ENCODE results near the gene TEKTIP1.

TEKTIP1 gene

DNA sequence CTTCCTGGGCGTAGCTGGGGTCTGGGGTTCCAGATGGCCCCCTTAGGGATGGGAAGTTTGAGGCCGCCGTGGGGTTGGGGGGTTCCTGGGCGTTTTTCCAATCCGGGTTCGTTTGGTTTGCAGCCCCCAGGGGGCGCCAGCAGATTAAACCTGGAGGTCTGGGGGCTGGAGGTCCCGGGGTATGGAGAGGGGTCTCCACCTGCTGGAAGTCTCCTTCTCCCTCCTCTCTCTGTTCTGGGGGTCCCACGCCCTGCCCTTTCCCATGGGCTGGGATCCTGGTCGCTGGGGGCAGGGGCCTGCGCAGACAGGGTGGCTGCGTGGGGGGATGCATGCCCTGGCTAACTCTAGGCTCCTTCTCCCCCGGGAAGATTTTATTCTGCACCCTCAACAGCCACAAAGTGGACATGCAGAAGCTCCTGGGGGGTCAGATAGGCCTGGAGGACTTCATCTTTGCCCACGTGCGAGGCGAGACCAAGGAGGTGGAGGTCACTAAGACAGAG, 47.2 kb downstream of the TEKTIP1 start:
- DNase-seq = no peak

DNA sequence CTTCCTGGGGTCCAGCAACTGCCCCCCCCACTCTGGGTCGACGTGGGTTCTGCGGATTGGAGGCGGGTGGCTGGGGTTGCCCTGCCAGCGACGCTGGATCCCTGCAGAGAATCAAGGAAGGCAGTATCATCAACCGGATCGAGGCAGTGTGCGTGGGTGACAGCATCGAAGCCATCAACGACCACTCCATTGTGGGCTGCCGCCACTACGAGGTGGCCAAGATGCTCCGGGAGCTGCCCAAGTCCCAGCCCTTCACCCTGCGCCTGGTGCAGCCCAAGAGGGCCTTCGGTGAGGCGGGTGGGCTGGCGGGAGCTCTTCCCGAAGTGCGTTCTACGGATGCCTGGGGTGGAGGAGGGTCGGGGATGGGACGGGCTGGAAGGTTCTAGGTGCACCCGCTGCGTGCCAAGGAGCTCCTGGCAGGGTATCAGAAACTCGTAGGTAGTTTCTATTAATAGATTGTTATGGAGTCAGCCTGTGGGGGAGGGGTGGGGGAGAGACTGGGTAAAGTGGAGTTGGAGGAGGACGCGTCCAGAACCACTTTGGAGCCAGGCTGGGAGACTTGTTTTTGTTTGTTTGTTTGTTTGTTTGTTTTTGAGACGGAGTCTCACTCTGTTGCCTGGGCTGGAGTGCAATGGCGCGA, 47.9 kb downstream of the TEKTIP1 start:
- DNase-seq = no peak

DNA sequence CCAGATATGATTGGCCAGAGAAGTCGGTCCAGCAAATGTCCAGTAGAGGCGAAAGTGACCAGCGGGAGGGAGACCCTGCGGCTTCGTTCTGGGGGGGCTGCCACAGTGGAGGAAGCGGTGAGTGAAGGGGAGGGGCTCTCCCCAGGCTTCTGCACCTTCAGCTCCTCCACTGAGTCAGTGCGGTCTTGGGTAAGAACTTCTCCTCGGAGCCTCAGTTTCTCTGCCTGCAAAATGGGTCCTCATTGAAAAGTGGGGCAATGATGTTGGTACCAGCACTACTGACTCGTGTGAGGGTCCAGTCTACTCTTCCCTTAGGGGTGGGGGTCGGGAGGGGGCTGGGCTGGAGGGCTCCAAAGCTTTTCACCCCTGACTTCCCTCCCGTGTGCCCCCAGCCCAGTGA, 50.5 kb downstream of the TEKTIP1 start:
- DNase-seq = no peak

DNA sequence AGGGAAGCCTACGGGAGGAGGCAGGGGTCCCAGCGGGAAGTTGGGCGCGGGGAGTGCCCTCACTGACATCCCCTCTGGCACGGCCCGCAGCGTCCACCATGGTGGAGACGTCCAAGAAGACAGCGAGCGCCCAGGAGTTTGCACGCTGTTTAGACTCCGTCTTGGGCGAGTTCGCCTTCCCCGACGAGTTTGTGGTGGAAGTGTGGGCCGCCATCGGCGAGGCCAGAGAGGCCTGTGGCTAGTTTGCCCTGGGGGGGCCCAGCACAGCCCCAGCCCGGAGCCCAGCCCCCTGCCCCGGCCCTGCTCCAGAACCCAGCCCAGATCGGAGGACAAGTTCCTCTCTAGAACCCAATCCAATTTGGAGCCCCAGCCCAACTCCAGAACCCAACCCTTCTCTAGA, 51.0 kb downstream of the TEKTIP1 start:
- DNase-seq = no peak

DNA sequence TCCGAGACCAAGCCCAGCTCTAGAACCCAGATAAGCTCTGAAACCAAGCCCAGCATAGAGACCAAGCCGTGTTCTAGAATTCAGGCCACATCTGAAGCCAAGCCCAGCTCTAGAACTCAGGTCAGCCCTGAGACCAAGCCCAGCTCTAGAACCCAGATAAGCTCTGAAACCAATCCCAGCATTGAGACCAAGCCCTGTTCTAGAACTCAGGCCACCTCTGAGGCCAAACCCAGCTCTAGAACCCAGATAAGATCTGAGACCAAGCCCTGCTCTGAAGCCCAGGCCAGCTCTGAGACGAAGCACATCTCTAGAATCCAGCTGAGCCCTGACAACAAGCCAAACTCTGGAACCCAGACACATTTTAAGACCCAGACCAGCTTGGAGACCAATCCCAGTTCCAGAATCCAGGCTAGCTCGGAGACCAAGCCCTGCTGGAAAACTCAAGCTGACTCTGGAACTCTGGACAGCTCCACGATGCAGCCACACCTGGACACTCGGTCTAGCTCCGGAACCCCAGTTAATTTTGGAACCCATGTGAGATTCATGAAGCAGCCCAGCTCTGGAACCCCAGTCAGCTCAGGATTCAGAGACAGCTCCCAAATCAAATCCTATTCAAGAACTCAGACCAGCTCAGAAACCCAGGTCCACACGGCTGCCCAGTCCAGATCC, 52.2 kb downstream of the TEKTIP1 start:
- DNase-seq = no peak

DNA sequence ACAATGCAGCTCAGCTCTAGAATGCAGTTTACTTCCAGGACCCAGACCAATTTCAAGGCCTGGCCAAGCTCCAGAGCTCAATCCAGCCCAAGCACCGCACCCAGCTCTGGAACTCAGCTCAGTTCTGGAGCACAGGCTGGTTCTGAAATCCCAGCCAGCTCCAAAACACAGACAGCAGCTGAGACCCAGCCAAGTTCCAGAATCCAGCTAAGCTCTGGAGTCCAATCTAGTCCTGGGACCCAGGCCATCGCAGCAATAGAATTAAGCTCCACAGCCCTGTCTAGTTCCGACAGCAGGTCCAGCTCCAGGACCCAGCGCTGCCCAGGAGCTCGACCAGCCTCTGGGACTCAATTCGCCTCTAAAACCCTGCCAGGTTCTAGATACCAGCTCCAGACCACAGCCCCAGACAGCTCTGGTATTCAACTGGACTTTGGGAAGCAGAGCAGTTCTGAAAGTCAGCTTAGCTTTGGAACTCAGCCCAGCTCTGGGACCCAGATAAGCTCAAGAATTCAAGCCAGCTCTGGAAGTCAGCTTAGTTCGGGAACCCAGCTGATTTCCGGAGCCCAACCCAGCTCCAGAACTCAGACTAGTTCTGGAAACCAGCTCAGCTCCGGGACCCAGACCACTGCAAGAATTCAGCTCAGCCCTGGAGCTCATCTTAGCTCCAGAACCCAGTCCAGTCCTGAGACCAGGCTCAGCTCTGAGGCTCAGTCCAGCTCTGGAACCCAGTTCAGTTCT, 53.1 kb downstream of the TEKTIP1 start:
- no peak for DNase-seq

DNA sequence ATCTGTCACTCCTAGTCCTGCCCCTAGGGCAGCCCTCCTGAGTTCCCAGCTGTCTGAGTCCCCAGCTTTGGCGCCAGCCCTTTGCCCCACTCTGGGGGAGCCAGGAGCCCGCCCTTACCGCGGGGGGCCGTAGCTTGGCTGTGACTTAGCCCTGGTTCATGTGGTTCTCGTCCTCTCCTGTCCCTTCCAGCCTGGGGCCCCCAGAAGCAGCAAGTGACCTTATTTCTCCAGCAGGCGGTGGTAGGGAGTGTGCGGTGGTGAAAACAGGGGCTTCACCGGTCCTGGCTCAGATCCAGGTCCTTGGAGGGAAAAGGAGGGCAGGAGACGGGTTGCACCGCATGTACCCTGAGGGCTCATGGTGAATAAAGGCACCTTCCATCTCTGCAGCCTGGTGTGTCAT, 54.2 kb downstream of the TEKTIP1 start:
- no peak for DNase-seq
